ENCODE measurements around the gene KIF7.

DNA sequence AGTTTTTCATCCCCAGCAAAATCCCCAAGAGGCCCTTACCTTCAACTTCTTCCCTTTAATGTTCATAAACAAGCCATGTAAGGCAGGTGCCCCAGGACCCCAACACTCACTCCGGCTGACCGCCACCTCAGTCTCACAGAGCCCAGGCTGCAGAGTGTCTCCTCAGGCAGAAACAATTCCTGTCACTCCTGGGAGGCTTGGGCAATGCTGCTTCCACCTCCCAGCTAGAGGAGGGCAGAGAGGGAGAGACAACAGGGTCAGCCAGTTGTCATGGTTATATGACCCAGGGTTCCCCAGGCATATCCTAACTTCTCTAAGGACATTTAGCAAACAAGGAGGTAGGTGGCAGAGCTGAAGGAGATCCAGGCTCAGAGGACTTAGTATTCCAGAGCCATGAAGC lies 23.9 kb upstream of the KIF7 start, which contains the start of gene PLIN1:
- TF ChIP-seq, protein P1, sequence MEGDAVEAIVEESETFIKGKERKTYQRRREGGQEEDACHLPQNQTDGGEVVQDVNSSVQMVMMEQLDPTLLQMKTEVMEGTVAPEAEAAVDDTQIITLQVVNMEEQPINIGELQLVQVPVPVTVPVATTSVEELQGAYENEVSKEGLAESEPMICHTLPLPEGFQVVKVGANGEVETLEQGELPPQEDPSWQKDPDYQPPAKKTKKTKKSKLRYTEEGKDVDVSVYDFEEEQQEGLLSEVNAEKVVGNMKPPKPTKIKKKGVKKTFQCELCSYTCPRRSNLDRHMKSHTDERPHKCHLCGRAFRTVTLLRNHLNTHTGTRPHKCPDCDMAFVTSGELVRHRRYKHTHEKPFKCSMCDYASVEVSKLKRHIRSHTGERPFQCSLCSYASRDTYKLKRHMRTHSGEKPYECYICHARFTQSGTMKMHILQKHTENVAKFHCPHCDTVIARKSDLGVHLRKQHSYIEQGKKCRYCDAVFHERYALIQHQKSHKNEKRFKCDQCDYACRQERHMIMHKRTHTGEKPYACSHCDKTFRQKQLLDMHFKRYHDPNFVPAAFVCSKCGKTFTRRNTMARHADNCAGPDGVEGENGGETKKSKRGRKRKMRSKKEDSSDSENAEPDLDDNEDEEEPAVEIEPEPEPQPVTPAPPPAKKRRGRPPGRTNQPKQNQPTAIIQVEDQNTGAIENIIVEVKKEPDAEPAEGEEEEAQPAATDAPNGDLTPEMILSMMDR (IDR thresholded peaks at IDR 0.05): no peak
- TF ChIP-seq POLR2A (IDR thresholded peaks at IDR 0.05): no peak
